GM21367 (cell line): ENCODE results near the gene NREP.

Source experiments
- ATAC-seq: cut with Tn5 transposase; IDR thresholded peaks from one replicate; pipeline ENCODE4 v1.9.1; 2021; ENCODE audit not compliant: unreplicated experiment

The NREP gene

GRCh38 chr5:111697881-111698757 is 58.9 kb downstream of the NREP start:
- ATAC-seq = no peak

- ATAC-seq = no peak
Observed at GRCh38 chr5:111697215-111697614, 59.8 kb downstream of the NREP start.

DNA sequence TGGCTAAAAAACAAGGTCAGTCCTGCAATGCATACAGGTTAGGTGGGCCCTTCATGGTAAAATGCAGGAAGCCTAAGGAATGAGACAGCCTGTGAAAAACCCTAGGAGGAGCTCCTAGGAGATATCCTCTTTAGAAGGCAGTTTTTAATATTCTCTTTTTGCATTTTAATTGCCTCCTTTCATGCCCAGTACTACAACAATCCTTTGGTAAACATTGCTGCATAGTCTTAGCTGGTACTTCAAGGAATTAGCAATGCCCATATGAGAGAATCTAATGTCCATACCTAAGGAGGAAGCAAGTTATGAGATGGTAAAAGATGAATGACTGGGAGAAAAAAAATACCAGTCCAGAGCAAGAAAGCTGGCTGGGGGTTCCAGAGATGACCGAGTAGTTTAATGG is 61.0 kb downstream of the NREP start:
- ATAC-seq = no peak

- no peak for ATAC-seq
Observed at GRCh38 chr5:111694133-111694532, 62.9 kb downstream of the NREP start.

- no peak for ATAC-seq
Observed at GRCh38 chr5:111691914-111692313, 65.1 kb downstream of the NREP start.

DNA sequence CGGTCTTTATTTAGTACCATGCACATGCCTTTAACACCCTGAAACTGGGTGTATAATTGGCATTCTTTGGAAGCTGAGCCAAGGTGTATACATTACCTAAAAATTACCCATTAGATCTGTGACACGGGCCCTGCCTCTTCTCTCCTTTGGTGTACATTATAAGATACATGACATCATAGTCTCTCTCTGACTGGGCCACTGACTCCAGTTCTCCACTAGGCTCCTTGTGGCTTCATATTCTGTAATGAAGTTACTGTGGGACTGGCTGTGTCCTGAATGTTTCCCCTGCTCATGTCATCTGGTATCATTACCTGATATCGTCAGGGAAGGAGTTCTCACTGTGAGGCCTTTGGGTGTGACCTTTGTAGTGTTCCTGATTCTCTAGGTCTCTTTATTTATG is 65.5 kb downstream of the NREP start:
- no peak for ATAC-seq

- no peak for ATAC-seq
Observed at GRCh38 chr5:111689357-111689935, 67.5 kb downstream of the NREP start.

- ATAC-seq = no peak
Observed at GRCh38 chr5:111685969-111686368, 71.0 kb downstream of the NREP start.

DNA sequence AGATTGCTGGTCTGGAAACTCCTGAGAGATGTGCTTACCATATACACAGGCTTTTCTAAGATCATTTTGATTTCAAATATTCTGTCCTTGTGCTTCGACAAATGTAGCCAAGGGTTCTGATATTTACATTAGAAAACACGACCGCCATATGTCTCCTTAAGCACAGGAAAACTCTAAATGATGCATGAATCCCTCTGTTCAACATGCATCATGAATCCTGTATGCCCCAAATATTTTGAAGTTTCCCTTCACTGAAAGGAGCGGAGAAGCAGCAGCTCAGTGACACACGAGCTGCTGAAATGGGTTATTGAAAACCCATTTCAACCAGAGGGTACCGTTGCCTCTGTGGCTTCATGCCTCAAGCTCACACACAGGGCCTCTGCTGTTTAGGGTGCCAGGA is 74.4 kb downstream of the NREP start:
- no peak for ATAC-seq

DNA sequence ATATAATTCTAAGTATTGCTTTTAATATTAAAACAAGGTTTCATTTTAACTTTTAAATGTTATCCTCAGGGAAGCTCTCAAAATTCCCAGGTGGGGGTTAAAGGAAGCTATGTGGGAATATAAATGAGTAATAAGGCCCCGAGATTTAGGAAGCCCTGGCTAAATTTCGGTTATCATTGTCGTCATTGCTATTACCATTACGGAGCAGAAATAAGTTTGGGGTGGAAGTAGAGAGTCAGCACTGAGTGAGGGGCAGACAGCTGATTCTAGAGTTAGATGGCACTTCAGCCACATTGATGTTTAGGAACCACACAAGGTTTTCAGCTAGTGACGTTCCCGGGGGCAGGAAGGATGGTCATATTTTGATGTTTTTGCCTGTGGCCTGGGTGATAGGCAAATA is 74.9 kb downstream of the NREP start:
- ATAC-seq = no peak

DNA sequence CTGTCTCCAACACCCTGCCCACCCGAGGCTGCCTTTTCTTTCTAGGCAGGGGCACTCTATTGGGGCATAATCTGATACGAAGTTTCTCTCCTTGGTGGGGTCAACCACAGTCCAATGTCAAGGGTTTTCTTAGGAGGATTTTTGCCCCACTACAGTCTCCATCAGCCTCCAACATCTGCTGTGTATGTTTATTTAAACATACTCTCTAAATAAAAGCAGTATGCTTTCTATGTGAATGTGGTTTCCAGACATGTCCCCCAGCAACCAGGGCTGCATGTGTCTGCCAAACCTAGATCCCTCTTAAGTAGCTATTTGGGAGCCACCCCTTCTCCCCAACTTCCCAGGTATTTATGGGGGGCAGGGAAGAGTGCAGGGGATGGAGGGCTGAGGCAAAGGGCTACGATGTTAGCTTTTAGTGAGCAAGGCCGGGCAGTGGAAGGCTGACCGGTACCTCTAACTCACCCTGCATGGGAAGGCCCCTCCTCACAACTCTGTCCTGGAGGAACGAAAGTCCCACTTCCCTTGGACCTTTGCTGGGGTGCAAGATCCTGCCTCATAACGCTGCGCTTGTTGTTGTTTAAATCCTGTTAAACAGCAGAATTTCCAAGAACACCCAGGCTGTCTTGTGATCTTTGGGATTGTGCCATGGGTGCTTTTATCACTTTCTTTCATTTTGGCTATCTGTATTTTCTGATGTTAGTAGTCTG is 75.4 kb downstream of the NREP start:
- ATAC-seq = no peak

- no peak for ATAC-seq
Observed at GRCh38 chr5:111680737-111681413, 76.1 kb downstream of the NREP start.

GRCh38 chr5:111679611-111680010 is 77.4 kb downstream of the NREP start:
- ATAC-seq = no peak
